Activated gamma-delta T cell treated with anti-CD3 and anti-CD28 coated beads, Interleukin-2, amount 50 U/mL, for 16 hours (primary cell): ENCODE measurements around the gene THAP2.
"Not testable (repeated sequence)": the region's sequence is repeated elsewhere in the genome, so short reads cannot be mapped to it uniquely, and the experiment has no call there.

Source experiments
- DNase-seq: peaks from one replicate; pipeline ENCODE4 v3.0.0-alpha.2; 2020; ENCODE audit warnings: low read depth

The THAP2 gene

GRCh38 chr12:71662849-71663560 is 1.1 kb upstream of the THAP2 start:
- DNase-seq: peak; percentile 47

- DNase-seq: no peak
These were observed 449 bp downstream of the THAP2 start for GRCh38 chr12:71664411-71665089.

GRCh38 chr12:71665090-71665463 is 976 bp downstream of the THAP2 start:
- no peak for DNase-seq

- no peak for DNase-seq
These were observed 2.2 kb downstream of the THAP2 start for GRCh38 chr12:71666259-71666658.

DNA sequence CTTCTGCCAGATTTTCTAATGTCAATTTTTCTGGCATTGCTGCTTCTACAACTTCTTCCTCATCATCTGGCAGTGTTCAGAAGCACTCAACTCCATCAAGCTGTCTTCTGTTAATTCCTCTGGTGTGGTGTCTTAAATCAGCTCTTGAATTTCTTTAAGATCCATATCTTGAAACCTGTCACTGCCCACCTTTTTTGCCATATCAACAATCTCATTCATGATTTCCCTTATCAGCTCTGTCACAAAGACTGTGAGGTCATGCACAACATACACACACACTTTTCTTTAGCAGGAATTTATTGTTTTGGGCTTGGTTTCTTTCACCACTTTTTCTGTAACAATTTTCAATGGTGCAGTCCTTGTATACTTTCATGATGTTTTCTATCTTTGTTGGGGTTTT is 7.2 kb downstream of the THAP2 start:
- no peak for DNase-seq

DNA sequence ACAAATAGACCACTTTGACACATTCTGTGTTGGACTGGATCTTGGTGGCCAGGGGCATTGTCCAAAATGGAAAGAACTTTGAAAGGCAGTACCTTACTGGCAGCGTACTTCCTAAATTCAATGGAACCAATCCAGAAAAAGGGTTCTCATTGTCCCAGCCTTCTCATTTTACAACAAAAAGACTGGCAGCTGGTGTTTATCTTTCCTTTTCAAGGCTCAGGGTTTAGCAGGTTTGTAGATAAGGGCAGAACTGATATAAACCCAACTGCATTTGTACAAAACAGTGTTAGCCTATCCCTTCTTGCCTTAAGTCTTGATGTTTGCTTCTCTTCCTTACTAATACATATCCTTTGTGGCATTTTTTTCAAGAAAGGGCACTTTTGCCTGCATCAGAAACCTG is 7.7 kb downstream of the THAP2 start:
- DNase-seq: no peak

DNA sequence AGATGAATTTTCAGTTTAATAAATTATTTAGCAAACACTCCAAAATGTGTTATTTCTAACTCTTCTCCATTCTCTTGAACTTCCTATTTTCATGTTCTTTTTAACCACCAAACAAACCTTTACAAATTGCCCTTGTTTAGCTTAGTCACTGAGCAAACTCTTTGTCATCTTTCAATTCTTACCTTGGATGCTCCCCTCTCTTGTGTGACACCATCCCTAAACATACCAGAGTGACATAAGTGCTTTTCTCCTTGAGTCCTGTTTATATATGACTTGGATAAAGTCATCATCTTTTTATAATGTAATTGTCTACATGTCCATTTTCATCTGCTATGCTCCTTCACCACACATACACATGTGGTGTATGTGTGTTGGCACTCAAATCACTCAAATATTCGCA is 18.4 kb downstream of the THAP2 start:
- no peak for DNase-seq

DNA sequence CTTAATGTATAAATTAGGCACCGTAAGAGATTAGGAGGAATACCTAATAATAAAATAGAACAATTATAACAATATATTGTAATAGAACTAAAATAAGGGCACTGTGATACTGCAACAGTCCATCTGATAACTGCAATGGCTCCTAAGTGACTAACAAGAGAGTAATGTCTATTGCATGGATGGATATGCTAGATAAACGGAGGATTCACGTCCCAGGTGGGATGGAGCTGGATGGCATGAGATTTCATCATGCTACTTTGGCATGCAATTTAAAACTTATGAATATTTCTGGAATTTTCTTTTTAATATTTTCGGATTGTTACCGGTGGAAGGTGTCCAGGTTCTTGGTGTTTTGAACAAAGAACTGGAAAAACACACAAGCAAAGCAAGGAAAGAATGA is 19.5 kb downstream of the THAP2 start:
- DNase-seq: no peak

DNA sequence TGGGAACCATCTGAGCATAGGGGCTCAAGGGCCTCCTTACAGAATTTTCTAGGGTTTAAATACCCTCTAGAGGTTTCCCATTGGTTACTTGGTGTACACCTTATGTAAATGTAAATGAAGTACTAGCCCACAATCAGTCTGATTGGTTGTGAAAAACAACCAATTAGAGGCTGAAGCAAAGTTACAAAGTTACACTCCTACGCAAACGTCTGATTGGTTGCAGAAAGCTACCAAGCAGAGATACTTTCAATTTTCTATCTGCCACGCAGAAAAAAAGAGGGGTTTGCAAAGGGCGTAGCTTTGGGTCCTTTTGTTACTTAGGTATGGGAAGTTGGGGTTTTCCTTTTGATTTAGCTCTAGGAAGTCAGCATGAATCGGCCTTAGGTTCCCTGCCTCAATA is 20.0 kb downstream of the THAP2 start:
- DNase-seq: no peak

DNA sequence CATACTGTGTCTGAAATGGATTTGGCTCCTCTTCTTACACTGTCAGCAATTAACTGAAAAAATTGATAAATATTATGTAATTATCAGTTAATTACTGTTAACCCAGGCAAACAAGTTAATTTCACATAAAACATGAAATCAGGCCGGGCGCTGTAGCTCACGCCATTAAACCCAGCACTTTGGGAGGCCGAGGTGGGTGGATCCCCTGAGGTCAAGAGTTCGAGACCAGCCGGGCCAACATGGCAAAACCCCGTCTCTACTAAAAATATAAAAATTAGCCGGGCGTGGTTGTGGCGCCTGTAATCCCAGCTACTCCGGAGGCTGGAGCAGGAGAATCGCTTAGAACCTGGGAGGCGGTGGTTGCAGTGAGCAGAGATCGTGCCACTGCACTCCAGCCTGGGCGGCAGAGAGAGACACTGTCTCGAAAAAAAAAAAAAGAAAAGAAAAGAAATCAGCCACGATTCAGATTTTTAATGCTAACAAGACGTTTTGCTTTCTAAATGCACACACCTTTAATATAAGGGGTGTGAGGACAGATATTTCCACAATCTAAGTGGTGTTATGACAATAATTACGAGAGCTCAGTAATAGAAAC is 21.3 kb downstream of the THAP2 start:
- DNase-seq: no peak

GRCh38 chr12:71685914-71686657 is 22.0 kb downstream of the THAP2 start, which contains the start of gene TMEM19:
Gene TMEM19, plus strand, starts transcription at chr12:71686082. Its CDS starts 599 bp downstream, at chr12:71686681.
- DNase-seq: peak; percentile 65

- DNase-seq: no peak
These were observed 22.5 kb downstream of the THAP2 start for GRCh38 chr12:71686658-71687025.

DNA sequence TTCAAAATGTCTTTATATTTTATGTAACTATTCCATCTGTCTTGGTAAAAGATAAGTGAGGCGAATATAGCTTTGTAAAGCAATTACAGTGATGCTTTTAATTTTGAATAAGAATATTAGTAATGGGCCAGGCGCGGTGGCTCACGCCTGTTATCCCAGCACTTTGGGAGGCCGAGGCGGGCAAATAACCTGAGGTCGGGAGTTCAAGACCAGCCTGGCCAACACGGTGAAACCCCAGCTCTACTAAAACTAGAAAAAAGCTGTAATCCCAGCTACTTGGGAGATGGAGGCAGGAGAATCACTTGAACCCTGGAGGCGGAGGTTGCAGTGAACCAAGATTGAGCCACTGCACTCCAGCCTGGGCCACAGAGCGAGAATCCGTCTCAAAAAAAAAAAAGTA is 23.1 kb downstream of the THAP2 start:
- DNase-seq: not testable (repeated sequence)

DNA sequence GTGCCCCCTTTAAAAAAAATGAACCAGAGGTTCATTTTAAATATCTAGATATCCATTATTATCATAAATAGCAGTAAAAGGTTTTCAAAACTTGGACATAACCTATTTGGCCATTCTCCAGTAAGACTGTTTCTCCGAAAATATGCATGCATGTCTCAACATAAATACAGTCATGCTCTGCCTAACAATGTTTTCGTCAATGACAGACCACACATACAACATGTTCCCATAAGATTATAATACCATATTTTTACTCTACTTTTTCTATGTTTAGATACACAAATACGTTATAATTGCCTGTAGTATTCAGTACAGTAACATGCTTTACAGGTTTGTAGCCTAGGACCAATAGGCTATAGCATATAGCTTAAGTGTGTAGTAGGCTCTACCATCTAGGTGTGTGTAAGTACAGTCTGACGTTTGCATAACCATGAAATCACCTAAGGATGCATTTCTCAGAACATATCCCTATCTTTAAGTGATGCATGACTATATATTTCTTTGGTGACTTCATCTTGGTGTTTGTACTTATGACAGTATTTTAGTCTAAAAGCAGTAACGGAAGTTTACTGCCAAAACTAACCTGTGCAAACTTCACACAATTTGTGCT is 25.0 kb downstream of the THAP2 start:
- DNase-seq: no peak

- DNase-seq: no peak
These were observed 27.5 kb downstream of the THAP2 start for GRCh38 chr12:71691504-71692129.

- DNase-seq: no peak
These were observed 29.0 kb downstream of the THAP2 start for GRCh38 chr12:71693126-71693525.

DNA sequence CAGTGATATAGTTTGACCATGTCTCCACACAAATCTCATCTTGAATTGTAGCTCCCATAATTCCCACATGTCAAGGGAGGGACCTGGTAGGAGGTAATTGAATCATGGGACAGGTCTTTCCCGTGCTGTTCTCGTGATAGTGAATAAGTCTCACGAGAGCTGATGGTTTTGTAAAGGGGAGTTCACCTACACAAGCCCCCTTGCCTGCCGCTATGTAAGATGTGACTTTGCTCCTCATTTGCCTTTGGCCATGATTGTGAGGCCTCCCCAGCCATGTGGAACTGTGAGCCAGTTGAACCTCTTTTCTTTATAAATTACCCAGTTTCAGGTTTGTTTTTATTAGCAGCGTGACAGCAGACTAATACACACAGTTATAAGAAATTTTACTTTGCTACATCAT is 29.6 kb downstream of the THAP2 start:
- not testable (repeated sequence) for DNase-seq

DNA sequence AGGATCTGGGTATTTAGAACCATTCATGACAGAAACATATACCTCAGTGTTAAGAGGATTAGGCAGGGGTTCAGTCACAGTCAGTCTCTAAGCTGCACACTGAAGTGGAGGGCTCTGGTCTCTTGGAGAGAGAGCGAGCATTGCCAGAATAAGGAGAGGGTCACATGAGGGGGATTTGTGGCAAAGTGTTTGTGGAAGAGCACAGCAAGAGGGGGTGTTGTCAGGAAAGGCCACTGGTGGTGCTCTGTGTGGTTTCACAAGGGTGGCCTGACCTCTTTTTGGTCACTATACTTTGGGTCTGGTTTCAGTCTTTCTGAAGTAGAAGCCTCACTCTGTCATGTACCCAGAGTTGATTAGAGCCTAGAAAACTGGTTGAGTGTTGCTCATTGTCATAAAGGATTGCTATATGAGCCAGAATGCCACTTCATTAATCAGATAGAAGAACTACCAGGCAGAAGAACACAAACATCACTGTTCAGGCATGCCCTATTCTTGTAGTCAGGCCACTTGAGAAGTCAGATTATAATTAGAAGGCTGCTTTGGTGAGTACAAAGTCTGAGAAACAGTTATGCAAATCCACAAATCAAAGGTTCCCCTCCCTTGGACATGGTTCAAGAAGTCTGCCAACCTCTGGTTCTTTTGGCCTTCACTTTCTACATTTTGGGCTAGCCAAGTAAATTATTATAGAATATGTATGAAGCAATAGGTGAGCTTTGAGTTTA is 30.2 kb downstream of the THAP2 start:
- no peak for DNase-seq

- DNase-seq: no peak
These were observed 31.7 kb downstream of the THAP2 start for GRCh38 chr12:71695782-71696181.

GRCh38 chr12:71702181-71702580 is 38.1 kb downstream of the THAP2 start:
- DNase-seq: not testable (repeated sequence)

- DNase-seq: no peak
These were observed 38.5 kb downstream of the THAP2 start for GRCh38 chr12:71702590-71702989.
